Gastroesophageal sphincter (tissue), 3 donors: ENCODE results near the gene MAS1.

Experiments
- POLR2AphosphoS5 ChIP-seq: sonication (generic); formaldehyde crosslinking; IDR thresholded peaks from one replicate; pipeline ENCODE4 v1.6.1; 2017; ENCODE audit warnings: antibody characterized with exemption
- TF ChIP-seq, protein P1 (sequence below), 4 experiments: fragments of 200-600 bp in 2 of 4; fragments of 450-650 bp in 2 of 4; sonication (generic) in 1 of 4; IDR thresholded peaks; one replicate each; pipeline ENCODE4 v1.5.1; 2017 to 2019; ENCODE audit warnings: antibody characterized with exemption in 4 of 4, mild to moderate bottlenecking in 2 of 4, moderate library complexity in 2 of 4

DNA sequence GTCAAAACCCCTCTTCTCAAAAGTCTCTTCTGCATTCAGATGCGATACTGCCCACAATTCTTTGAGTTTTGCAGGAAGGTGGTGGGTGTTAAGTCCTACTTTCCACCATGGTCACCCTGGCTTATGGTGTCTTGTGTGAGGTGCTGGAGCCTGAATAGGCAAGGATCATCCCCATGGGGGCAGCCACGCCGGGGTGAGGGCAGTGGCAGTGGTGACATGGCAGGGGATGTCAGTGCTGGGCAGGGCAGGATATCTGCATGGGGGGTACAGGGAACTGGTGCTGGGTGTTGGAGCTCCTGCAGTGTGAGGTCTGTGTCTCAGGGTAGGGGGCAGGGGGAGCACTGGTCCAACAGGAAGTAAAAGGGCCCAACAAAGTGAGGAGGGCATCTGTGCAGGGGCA, 2.3 kb downstream of the MAS1 start:
- no peak for TF ChIP-seq POLR2AphosphoS5
- TF ChIP-seq, protein P1, sequence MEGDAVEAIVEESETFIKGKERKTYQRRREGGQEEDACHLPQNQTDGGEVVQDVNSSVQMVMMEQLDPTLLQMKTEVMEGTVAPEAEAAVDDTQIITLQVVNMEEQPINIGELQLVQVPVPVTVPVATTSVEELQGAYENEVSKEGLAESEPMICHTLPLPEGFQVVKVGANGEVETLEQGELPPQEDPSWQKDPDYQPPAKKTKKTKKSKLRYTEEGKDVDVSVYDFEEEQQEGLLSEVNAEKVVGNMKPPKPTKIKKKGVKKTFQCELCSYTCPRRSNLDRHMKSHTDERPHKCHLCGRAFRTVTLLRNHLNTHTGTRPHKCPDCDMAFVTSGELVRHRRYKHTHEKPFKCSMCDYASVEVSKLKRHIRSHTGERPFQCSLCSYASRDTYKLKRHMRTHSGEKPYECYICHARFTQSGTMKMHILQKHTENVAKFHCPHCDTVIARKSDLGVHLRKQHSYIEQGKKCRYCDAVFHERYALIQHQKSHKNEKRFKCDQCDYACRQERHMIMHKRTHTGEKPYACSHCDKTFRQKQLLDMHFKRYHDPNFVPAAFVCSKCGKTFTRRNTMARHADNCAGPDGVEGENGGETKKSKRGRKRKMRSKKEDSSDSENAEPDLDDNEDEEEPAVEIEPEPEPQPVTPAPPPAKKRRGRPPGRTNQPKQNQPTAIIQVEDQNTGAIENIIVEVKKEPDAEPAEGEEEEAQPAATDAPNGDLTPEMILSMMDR (IDR thresholded peaks at IDR 0.05) = no peak
